Ovary (tissue), 9 donors: ENCODE results near the gene SND1. TPM values are rescaled to one million over a fixed set of nuclear protein-coding genes. Genes with fewer than 3 reads are reported as not detected.

Experiments
- DNase-seq, 5 donors: peaks; one replicate each; pipeline ENCODE4 v3.0.0-alpha.2; 2019 to 2020
- H3K27ac ChIP-seq, 2 donors: fragments of 200-600 bp; one replicate each; pipeline versions ENCODE4 v1.5.1 to v1.8.0; 2019 to 2022
- H3K27me3 ChIP-seq: fragments of 200-600 bp; one replicate; pipeline ENCODE4 v1.8.0; 2022
- H3K36me3 ChIP-seq: fragments of 200-600 bp; sonication (generic); one replicate; pipeline ENCODE4 v1.5.1; 2019
- H3K4me1 ChIP-seq: one replicate; pipeline ENCODE4 v1.8.1; 2013; ENCODE audit warnings: mild to moderate bottlenecking, moderate library complexity; ENCODE audit not compliant: insufficient read depth
- H3K4me3 ChIP-seq: fragments of 200-600 bp; sonication (generic); one replicate; pipeline ENCODE4 v1.5.1; 2017
- H3K9me3 ChIP-seq, 2 donors: fragments of 200-600 bp in 1 of 2; sonication (generic) in 1 of 2; one replicate each; pipeline versions ENCODE4 v1.5.1 to v1.8.1; 2013 to 2019; ENCODE audit warnings: mild to moderate bottlenecking in 1 of 2, moderate library complexity in 1 of 2
- CTCF ChIP-seq, 3 donors: fragments of 450-650 bp in 2 of 3; fragments of 200-600 bp in 1 of 3; IDR thresholded peaks; one replicate each; pipeline versions ENCODE4 v1.5.1 to v1.8.0; 2016 to 2022; ENCODE audit warnings: antibody characterized with exemption in 3 of 3, mild to moderate bottlenecking in 1 of 3
- EP300 ChIP-seq: sonication (generic); formaldehyde crosslinking; IDR thresholded peaks from one replicate; pipeline ENCODE4 v1.6.1; 2017; ENCODE audit warnings: antibody characterized with exemption
- POLR2A ChIP-seq: fragments of 450-650 bp; IDR thresholded peaks from one replicate; pipeline ENCODE4 v1.6.1; 2017; ENCODE audit warnings: antibody characterized with exemption, mild to moderate bottlenecking, moderate library complexity
- WGBS, 3 donors: extraction: QIAGEN DNeasy Blood & Tissue Kit in 1 of 3; methylation state at CpG; one replicate each; pipeline versions ENCODE4 v1.1.5 to v1.1.7; 2013 to 2017; 5-methylcytosine and 5-hydroxymethylcytosine counted together
- intact Hi-C, 4 donors: fragments of 100-400 bp; cut with DNase I; formaldehyde crosslinking; loops; one replicate each; pipeline versions ENCODE4 v1.11.0 to v1.15.1; 2022 to 2023
- polyA plus RNA-seq, 2 donors: library from polyadenylated mRNA; stranded (reverse); fragments of 200-250 nt in 1 of 2; fragments of 350-450 nt in 1 of 2; fragmentation: Illumina TruSeq in 1 of 2; extraction: RNeasy Lipid Tissue Mini Kit (QIAGEN cat#74804) in 1 of 2; gene quantifications; one replicate each; pipeline ENCODE4 v1.2.3, GENCODE V29; 2013 to 2014
- total RNA-seq, 7 donors: library from RNA; depleted of rRNA in 2 of 7; stranded (reverse); fragments of >200 nt in 2 of 7; fragmentation: NEBNext Ultra II Directional in 3 of 7; extraction: Animal tissue kit (Norgen Biotek cat#: 25700) in 3 of 7; gene quantifications; one replicate each; pipeline versions ENCODE4 v1.1.0 to v1.2.4, GENCODE V29; 2016 to 2023
- donor health status: DM: no; HTN: no; CAD: no; lungs with moderate emphysema.
- donor health status: DM: no; HTN: no; CAD: no.
- donor health status: Bipolar disorder and iron deficiency.
- donor health status: DM: yes; HTN: yes; CAD: no.
- donor health status: DM: no; HTN: no; CAD: no.
- donor health status: DM: yes; HTN: yes; CAD: no.

Gene SND1
- total and polyA plus RNA-seq, 9 donors: 91.4 to 297 (median 182) TPM

GRCh38 chr7:128017862-128018845 is 366.2 kb downstream of the SND1 start:
- H3K27ac ChIP-seq: no peak overlapping the region
- no peaks in the 10 kb centered on the region for H3K36me3 ChIP-seq
- TF ChIP-seq EP300 (no peak), POLR2A (no peak), CTCF (IDR thresholded peaks at IDR 0.05) (no peak)
- no peaks in the 10 kb centered on the region for H3K9me3 ChIP-seq
- intact Hi-C loops: no loop called here
- no peak overlapping the region for H3K4me3 ChIP-seq
- no peaks in the 10 kb centered on the region for H3K4me1 ChIP-seq
- H3K27me3 ChIP-seq: no peaks in the 10 kb centered on the region
- no peak for DNase-seq
- 71 to 77% (median 76%) methylated on average over 7 to 8 of the region's 8 CpGs for WGBS, 3 donors

- no peaks in the 10 kb centered on the region for H3K4me1 ChIP-seq
- H3K9me3 ChIP-seq: no peaks in the 10 kb centered on the region
- TF ChIP-seq POLR2A (no peak), CTCF (IDR thresholded peaks at IDR 0.05) (no peak), EP300 (no peak)
- DNase-seq: no peak
- no peaks in the 10 kb centered on the region for H3K27me3 ChIP-seq
- WGBS, 3 donors: 87 to 94% (median 91%) methylated on average over 3 of the region's 3 CpGs
- H3K27ac ChIP-seq: no peak overlapping the region
- no peak overlapping the region for H3K4me3 ChIP-seq
- H3K36me3 ChIP-seq: no peaks in the 10 kb centered on the region
- intact Hi-C loops: no loop called here
These were observed 367.3 kb downstream of the SND1 start for GRCh38 chr7:128019288-128019687.

- Histone ChIP-seq H3K36me3 (no peaks in the 10 kb centered on the region), H3K27me3 (no peaks in the 10 kb centered on the region), H3K9me3 (no peaks in the 10 kb centered on the region), H3K27ac (no peak overlapping the region), H3K4me1 (no peaks in the 10 kb centered on the region), H3K4me3 (no peak overlapping the region)
- 87 to 93% (median 90%) methylated on average over 6 of the region's 6 CpGs for WGBS, 3 donors
- TF ChIP-seq POLR2A: no peak
- no peak for TF ChIP-seq CTCF (IDR thresholded peaks at IDR 0.05)
- TF ChIP-seq EP300: no peak
- intact Hi-C loops: no loop called here
- DNase-seq: no peak
These were observed 368.2 kb downstream of the SND1 start for GRCh38 chr7:128020159-128020558.

GRCh38 chr7:128021366-128021765 is 369.4 kb downstream of the SND1 start:
- Histone ChIP-seq H3K27me3 (no peaks in the 10 kb centered on the region), H3K27ac (no peak overlapping the region), H3K36me3 (no peaks in the 10 kb centered on the region), H3K4me3 (no peak overlapping the region), H3K9me3 (no peaks in the 10 kb centered on the region), H3K4me1 (no peaks in the 10 kb centered on the region)
- WGBS, 3 donors: 91 to 92% (median 92%) methylated on average over 2 of the region's 2 CpGs
- no peak for TF ChIP-seq POLR2A
- TF ChIP-seq EP300: no peak
- TF ChIP-seq CTCF (IDR thresholded peaks at IDR 0.05): no peak
- intact Hi-C loops: no loop called here
- no peak for DNase-seq
